Cortex of kidney (tissue), 1 donor: ENCODE data around the gene PDAP1.
"Not testable (repeated sequence)": the region's sequence is repeated elsewhere in the genome, so short reads cannot be mapped to it uniquely, and the experiment has no call there.

ENCODE experiments used
- DNase-seq: peaks from one replicate; lab custom pipeline; 2025; lab: John Stamatoyannopoulos, UW

The PDAP1 gene

GRCh38 chr7:99396418-99397296 lies 11.7 kb downstream of the PDAP1 start:
- no peak for DNase-seq

GRCh38 chr7:99395616-99396327 lies 12.6 kb downstream of the PDAP1 start:
- DNase-seq, result no peak

DNA sequence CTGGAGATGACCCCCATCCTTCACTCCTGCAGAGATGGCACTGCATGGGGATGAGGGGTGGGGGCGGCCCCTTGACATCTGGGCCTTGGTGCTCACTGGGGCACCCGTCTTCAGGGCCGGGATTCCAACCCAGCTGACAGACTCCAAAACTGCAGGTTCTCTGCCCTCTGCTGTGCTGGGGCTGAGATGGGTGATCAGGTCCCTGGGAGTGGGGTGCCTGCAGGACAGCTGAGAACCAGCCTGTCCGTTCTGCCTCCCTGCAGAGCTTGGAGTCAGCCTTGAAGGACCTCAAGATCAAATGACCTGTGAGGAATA lies 14.3 kb downstream of the PDAP1 start:
- DNase-seq, result no peak

DNA sequence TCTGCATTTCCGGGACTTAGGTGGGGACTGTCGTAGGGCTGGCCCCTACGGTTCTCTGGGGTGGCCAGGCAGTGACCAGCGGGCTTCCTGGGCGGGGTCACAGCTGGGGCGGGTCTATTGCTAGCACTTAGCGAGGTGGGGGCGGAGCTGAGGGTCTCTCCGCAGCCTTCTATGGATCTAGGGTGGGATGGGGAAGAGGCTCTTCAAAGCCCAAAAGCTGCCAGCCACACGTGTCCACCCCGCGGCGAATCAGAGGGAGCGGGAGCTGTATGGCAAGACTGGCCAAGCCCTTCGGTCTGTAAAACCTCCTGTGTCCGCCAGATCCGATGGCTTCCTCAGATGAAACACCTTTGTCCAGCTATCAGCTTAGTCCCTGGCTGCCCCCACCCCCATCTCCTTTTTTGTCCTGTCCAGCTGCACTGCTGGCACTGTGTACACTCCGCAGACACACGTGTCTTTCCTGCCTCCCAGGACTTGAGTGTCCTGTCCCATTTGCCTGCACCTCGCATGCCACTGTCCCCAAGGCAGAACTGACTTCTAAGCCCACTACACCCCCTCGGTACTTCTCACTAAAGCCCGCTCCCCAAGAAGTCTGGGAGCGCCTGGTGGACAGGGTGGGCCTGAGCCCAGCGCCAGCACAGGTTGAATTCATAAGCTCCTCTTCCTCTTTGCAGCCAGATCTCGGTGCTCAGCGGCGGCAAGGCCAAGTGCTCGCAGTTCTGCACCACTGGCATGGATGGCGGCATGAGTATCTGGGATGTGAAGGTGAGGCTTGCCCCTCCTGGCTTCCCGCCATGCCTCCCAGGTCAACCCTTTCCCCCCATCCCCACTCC lies 14.8 kb downstream of the PDAP1 start:
- DNase-seq, result no peak

GRCh38 chr7:99392659-99393354 lies 15.6 kb downstream of the PDAP1 start:
- DNase-seq, result no peak

- no peak for DNase-seq
Observed at GRCh38 chr7:99392046-99392445, 16.4 kb downstream of the PDAP1 start.

DNA sequence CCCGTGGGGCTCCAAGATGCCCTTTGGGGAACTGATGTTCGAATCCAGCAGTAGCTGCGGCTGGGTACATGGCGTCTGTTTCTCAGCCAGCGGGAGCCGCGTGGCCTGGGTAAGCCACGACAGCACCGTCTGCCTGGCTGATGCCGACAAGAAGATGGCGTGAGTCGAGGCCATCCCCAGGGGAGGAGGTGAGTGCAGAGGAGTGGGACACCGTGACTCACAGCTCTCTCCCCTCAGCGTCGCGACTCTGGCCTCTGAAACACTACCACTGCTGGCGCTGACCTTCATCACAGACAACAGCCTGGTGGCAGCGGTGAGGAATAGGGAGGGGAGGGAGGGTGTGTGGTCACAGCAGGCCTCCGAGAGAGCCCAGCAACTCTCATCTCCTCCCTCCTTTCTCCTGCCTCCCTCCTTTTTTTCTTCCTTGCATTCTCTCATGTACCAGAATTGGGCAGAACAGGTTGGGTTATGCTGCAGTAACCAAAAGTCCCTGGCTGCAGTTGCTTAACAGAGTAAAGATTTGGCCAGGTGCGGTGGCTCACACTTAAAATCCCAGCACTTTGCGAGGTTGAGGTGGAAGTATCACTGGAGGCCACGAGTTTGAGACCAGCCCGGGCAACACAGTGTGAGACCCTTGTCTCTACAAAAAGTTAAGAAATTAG lies 17.3 kb downstream of the PDAP1 start:
- no peak for DNase-seq

GRCh38 chr7:99389772-99390171 lies 18.6 kb downstream of the PDAP1 start:
- no peak for DNase-seq

- no peak for DNase-seq
Observed at GRCh38 chr7:99387912-99388311, 20.5 kb downstream of the PDAP1 start.

- not testable (repeated sequence) for DNase-seq
Observed at GRCh38 chr7:99387239-99387635, 21.2 kb downstream of the PDAP1 start.

GRCh38 chr7:99386584-99387238 lies 21.7 kb downstream of the PDAP1 start:
- no peak for DNase-seq

- DNase-seq, result no peak
Observed at GRCh38 chr7:99385564-99385963, 22.8 kb downstream of the PDAP1 start.

GRCh38 chr7:99384523-99384922 lies 23.9 kb downstream of the PDAP1 start:
- no peak for DNase-seq

DNA sequence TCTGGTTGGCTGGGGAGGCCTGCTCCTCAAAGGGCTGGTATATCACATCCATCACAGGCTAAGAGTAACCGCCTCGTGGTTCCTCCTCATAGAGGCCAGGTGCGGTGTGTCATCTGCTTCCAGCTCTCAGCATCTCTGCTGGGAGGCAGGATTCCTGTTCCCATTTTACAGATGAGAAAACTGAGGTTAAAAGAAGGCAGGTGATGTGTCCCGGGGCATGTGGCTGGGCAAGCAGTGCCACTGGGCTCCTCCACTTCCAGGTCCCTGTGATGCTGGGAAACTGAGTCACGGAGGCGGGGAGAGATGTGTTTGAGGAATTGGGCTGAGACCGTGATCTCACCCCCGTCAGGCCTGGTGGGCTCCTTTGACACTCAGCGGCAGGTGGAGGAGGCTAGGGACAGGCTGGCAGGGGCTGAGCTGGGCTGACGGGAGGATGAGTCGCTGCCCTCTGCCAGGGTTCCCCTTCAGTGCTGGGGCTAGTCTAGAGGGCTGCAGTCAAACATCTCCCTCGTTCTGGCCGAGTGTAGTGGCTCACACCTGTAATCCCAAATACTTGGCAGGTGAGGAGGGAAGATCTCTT lies 24.5 kb downstream of the PDAP1 start:
- DNase-seq, result no peak

- DNase-seq, result no peak
Observed at GRCh38 chr7:99383203-99383602, 25.2 kb downstream of the PDAP1 start.

DNA sequence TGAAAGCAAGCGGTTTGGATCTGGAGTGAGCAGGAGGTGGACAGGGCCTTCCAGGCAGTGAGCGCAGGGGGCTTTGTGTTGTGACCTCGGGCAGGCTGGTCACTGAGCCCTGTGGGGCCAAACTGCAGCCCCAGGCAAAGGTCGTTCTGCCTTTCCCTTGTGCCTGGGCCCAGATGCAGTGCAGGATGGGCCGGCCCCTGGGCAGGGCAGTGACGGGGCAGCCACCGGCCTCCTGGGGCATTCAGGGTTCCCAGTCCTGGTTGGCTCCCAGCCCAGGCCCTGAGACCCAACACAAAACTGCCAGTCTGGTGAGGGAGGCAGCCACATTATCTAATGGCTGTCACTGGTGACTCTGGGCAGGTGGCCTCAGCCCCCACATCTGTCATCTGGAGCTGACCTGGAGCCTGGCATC lies 26.7 kb downstream of the PDAP1 start:
- DNase-seq, result no peak

DNA sequence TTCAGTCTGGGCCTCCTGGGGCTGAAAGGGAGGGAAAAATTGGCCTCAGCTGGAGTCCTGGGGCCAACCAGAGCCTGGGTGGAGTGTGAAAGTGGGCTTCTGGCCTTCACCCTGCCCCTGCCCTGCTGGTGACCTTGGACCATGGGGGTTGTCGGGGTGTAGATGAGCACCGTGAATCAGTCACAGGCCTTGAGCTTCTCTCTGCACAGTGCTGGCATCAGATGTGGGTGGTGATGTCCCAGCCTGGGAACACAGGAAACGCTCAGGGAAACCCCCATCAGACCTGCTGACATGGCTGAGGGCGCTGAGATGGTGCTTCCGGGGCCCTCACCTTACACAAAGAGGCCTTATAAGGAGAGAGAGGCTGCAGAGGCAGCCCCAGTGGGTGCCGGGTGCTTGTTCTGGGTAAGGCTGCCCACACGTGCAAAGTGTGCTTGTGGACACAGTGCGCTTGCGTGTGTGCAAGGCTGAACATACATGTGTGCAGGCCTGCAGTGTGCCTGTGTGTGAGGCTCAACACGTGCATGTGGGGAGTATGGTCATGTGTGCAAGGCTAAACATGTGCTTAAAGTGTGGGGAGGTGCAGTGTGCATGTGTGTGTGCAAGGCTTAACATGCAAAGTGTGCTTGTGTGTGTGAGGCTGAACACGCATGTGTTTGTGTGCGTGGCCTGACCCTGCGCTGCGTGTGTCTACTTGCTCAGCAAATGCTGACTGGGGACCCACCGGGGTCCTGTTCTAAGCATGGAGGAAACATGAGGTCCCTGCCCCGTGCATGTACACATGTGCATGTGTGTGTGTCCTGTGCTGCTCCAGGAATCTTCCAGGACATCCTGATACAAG lies 27.4 kb downstream of the PDAP1 start:
- DNase-seq, result no peak

GRCh38 chr7:99380032-99380822 lies 28.2 kb downstream of the PDAP1 start:
- no peak for DNase-seq

DNA sequence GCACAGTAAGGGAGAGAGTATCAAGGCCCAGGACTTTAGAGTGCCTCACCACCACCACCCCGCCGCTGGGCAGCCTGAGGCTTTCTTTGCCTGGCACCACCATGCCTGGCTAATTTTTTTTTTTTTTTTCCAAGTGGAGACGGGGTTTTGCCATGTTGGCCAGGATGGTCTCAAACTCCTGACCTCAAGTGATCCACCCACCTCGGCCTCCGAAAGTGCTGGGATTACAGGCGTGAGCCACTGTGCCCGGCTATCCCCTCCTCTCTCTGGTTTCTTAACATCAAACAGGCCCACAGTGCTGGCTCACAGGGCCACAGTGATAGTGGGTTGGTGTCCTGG lies 28.7 kb downstream of the PDAP1 start:
- not testable (repeated sequence) for DNase-seq
